Uterus (tissue), 2 donors: ENCODE measurements around the gene RUFY1.

Experiments
- CTCF ChIP-seq, 4 experiments: fragments of 200-600 bp in 2 of 4; fragments of 450-650 bp in 2 of 4; sonication (generic) in 2 of 4; IDR thresholded peaks; one replicate each; pipeline ENCODE4 v1.5.1; 2016 to 2019; ENCODE audit warnings: antibody characterized with exemption in 4 of 4, mild to moderate bottlenecking in 2 of 4, moderate library complexity in 1 of 4
- POLR2A ChIP-seq, 2 donors: fragments of 450-650 bp; IDR thresholded peaks; one replicate each; pipeline ENCODE4 v1.6.1; 2016; ENCODE audit warnings: antibody characterized with exemption in 2 of 2, mild to moderate bottlenecking in 1 of 2, moderate library complexity in 1 of 2

GRCh38 chr5:179530069-179530998, 20.0 kb upstream of the RUFY1 start:
- TF ChIP-seq POLR2A (IDR thresholded peaks at IDR 0.05) = peak in 1 of 2 donors; percentile 29
- TF ChIP-seq CTCF (IDR thresholded peaks at IDR 0.05) = peak; percentile 15 to 38 (median 24)
